HG02571 (cell line): Measurements from ENCODE around the gene CYP46A1.
"Not testable (repeated sequence)": the region's sequence is repeated elsewhere in the genome, so short reads cannot be mapped to it uniquely, and the experiment has no call there.

Experiments used
- ATAC-seq: cut with Tn5 transposase; IDR thresholded peaks from one replicate; pipeline ENCODE4 v1.9.1; 2021; ENCODE audit warnings: mild to moderate bottlenecking, moderate library complexity; ENCODE audit not compliant: unreplicated experiment

Gene CYP46A1

DNA sequence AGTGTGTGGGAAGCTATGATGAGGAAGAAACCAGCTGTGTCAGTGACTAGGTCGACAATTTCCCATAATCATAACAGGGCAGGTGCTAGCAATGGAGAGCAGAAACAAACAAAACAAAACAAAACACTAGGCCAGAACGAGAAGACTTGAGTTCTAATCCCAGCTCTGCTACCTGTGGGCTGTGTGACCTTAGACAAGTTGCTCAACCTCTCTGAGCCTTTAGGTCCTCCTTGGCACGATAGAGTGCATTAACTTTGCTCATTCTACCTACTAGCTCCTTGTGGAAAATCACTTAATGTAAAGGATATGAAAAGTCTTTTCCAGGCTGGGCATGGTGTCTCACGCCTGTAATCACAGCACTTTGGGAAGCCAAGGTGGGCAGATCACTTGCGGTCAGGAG is 27.9 kb upstream of the CYP46A1 start:
- ATAC-seq, result no peak

- ATAC-seq, result no peak
Measured at GRCh38 chr14:99657645-99658155, 26.4 kb upstream of the CYP46A1 start.

DNA sequence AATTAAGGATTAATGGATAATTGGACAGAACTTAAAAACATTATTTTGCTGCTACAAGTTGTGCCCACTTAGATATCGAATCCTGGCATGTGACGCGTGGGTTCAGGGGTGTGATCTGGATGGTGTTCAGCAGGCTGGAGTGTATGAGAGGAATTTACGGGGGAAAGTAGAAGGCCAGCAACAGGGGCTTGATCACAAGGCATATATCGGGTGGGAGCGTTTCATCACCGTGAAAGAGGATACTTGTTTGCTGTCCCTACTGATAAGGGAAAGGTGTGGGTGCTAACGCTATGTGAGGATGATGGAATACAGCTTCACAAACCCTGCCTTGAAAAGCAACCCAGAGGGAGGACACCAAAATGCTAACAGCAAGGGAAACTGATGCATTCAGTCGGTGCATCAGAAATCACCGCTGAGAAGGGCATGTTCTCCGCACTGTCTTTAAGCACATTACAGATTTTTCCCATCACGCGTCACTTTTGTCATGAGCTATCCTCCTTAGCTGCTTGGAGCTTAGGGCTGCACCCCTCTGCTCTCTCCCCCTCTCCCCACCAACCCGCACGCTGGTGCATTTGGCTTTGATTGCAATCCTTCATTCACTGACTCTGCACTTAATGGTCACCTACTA is 25.8 kb upstream of the CYP46A1 start:
- no peak for ATAC-seq

DNA sequence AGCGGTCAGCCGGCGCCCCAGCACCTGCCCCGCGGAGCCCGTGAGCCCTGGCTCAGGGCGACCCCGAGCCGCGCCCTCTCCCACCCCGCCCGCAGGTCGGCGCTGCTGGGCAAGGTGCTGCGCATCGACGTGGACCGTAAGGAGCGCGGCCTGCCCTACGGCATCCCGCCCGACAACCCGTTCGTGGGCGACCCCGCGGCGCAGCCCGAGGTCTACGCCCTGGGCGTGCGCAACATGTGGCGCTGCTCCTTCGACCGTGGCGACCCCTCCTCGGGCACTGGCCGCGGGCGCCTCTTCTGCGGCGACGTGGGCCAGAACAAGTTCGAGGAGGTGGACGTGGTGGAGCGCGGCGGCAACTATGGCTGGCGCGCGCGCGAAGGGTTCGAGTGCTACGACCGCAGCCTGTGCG is 24.8 kb upstream of the CYP46A1 start:
- no peak for ATAC-seq

DNA sequence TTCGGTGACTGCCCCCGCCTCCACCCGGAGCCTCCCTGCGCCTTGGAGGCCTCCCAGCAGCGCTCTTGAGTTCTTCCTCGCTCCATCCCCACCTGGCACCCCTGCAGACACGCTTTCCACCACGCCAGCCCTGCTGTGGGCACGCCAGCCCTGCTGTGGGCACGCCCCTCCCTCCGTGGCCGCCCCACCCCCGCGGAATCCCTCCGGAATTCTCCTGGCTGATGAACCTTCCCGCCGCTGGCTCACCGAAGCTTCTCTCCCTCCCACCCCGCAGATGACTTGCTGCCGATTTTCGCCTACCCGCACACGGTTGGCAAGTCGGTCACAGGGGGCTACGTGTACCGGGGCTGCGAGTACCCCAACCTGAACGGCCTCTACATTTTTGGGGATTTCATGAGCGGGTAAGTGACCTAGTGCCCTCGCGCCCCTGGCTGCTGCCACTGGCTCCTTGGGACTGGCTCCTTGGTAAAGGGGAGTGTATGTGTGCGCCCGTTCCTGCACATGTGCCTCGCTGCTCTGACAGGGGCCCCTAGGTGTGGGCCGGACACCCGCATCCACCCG is 24.0 kb upstream of the CYP46A1 start:
- ATAC-seq, result no peak

DNA sequence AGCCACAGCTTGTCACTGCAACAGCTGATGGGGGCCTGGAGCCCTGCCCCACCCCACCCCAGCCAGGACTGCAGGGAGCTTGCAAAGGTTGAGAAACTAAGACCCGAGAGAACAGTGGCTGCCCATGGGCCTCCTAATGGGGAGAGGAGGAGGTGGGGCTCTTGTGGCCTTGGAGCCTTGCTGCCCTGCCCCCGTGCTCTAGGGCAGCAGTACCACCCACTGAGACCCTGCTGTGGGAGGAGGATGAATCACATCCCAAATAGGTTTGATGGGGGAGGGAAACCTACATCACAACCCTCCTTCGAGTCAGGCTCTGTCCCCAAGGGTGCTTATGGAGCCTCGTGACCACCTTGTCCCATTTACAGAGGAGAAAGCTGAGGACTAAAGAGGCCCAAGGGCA is 23.3 kb upstream of the CYP46A1 start:
- ATAC-seq, result no peak

DNA sequence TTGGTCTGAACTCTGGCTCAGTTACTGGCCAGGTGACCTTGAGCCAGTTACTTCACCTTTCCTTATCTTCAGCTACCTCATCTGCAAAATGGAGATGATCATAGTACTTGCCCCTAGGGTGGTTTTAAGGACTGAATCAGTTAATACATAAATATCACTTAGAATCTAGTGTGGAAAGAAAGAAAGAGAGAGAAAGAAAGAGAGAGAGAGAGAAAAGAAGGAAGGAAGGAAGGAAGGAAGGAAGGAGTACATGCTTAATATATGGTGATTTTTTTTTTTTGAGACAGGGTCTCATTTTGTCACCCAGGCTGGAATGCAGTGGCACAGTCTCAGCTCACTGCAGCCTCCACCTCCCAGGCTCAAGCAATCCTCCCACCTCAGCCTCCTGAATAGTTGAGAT is 22.9 kb upstream of the CYP46A1 start:
- ATAC-seq, result not testable (repeated sequence)

- no peak for ATAC-seq
Measured at GRCh38 chr14:99662846-99663245, 21.3 kb upstream of the CYP46A1 start.

DNA sequence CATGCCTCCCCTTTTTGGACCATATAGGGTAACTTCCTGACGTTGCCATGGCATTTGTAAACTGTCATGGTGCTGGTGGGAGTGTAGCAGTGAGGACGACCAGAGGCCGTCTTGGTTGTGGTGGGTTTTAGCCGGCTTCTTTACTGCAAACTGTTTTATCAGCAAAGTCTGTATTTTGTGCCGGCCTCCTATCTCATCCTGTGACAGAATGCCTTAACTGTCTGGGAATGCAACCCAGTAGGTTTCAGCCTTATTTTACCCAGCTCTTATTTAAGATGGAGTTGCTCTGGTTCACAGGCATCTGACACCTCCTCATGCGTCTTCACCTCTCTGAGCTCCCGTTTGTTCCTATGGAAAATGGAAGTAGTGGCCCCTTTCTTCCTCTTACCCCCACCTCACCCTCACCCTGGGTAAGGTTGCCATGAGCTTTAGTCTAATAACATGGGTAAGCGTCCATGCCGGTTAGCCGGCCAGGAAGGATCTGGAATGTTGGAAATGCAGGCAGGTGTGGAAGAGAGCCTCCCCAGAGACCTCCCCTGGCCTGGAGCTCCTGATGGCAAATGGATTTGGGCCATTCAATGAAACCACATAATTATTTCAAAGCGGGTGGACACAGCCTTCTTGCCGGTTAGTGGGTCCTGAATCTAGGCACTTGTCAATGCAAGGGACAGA is 20.6 kb upstream of the CYP46A1 start:
- ATAC-seq, result no peak

GRCh38 chr14:99664058-99664936 is 19.8 kb upstream of the CYP46A1 start:
- no peak for ATAC-seq

- no peak for ATAC-seq
Measured at GRCh38 chr14:99664937-99665273, 19.2 kb upstream of the CYP46A1 start.

- no peak for ATAC-seq
Measured at GRCh38 chr14:99666533-99666932, 17.6 kb upstream of the CYP46A1 start.

DNA sequence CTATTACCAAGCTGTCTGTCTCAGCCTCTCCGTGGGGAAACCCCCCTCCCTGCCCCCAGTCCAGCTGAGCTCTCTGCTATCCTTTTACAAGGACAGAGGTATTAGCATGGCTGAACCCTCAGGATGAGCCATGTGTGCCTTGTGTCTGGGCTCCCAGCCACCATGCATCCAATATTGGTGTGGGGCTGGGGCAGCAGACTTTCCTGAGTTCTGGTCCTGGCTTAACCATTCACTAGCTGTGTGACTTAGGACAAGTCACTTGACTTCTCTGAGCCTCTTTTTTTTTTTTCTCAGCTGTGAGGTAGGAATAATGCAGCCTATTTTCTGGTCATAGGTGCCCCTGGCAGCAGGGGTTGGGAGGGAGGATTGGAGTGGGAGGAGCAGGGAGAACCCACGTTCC is 17.1 kb upstream of the CYP46A1 start:
- ATAC-seq, result no peak

DNA sequence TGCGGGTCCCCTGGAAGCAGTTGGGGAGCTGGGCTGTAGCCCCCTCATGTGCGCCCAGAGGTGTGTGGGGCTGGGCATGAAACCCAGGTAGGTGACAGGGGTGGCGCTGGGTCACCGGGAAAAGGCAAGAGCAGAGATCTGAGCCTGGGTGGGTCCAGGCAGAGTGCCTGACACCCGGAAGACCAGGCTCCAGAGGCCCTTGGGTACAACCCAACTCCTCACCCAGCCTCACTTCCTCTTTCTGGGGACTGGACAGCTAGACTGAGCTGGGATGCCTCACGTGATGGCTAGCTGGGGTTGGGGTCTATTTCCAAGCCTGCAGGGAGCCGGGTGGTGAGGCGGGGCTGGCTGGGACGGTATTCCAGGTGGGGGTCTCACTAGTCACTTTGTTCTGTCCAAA is 16.3 kb upstream of the CYP46A1 start:
- ATAC-seq, result no peak

GRCh38 chr14:99668307-99669295 is 15.5 kb upstream of the CYP46A1 start:
- ATAC-seq, result no peak

- ATAC-seq, result no peak
Measured at GRCh38 chr14:99670361-99671234, 13.5 kb upstream of the CYP46A1 start.

GRCh38 chr14:99671235-99672224 is 12.6 kb upstream of the CYP46A1 start:
- ATAC-seq, result no peak
